ENCODE results near the gene GRM7. TPM values are rescaled to one million over a fixed set of nuclear protein-coding genes. Genes with fewer than 3 reads are reported as not detected.

GRM7 gene
- total RNA-seq, 2 experiments from 2014 or later, result not detected

DNA sequence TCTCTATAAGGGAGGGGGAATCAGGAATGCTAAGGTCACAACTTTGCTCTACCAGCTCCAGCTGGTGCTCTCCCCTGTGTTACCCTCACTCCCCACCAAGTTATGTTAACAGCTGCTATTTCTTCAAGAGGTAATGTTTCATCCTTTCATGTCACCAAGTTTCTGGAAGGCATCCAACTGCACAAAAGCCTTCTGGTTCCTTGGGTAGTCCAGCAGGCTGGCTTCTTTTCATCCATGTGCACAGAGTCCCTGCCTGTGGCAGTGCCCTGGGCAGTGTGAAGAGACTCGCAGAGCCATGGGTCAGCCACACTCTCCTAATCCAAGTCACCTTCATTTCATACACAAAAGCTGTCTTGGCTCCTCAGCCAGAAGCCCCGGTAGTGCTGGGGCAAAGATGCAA is 903.2 kb downstream of the GRM7 start:
- ChIA-PET POLR2A (no interaction called here), CTCF (no interaction called here)
- Histone ChIP-seq H3K9me3 (ENCODE audit: control insufficient read depth in 1 of 2, insufficient read depth in 1 of 2, low read length in 2 of 2) (no peaks in the 10 kb centered on the region), H3K36me3 (ENCODE audit: insufficient read depth, low read length) (no peaks in the 10 kb centered on the region), H3K27me3 (ENCODE audit: control insufficient read depth in 1 of 2, insufficient read depth in 2 of 2, low read length in 2 of 2) (peaks cover 0 to 2% of the 10 kb centered on the region in 2 experiments), H3K4me3 (ENCODE audit: low read length) (no peak overlapping the region), H3K4me1 (ENCODE audit: insufficient read depth, low read length) (no peaks in the 10 kb centered on the region), H3K27ac (ENCODE audit: low read depth in 1 of 2, low read length in 2 of 2) (no peak overlapping the region)
- ATAC-seq (ENCODE audit: poor library complexity), result no peak
- Mint-ChIP-seq H3K9me3 (peaks cover 2% of the 10 kb centered on the region), H3K36me3 (ENCODE audit: low read depth) (no peaks in the 10 kb centered on the region), H3K27ac (no peak overlapping the region), H3K4me3 (no peak overlapping the region), H3K4me1 (ENCODE audit: low read depth) (no peaks in the 10 kb centered on the region), H3K27me3 (no peaks in the 10 kb centered on the region)
- DNase-seq, result no peak
- TF ChIP-seq, protein P1, sequence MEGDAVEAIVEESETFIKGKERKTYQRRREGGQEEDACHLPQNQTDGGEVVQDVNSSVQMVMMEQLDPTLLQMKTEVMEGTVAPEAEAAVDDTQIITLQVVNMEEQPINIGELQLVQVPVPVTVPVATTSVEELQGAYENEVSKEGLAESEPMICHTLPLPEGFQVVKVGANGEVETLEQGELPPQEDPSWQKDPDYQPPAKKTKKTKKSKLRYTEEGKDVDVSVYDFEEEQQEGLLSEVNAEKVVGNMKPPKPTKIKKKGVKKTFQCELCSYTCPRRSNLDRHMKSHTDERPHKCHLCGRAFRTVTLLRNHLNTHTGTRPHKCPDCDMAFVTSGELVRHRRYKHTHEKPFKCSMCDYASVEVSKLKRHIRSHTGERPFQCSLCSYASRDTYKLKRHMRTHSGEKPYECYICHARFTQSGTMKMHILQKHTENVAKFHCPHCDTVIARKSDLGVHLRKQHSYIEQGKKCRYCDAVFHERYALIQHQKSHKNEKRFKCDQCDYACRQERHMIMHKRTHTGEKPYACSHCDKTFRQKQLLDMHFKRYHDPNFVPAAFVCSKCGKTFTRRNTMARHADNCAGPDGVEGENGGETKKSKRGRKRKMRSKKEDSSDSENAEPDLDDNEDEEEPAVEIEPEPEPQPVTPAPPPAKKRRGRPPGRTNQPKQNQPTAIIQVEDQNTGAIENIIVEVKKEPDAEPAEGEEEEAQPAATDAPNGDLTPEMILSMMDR (IDR thresholded peaks at IDR 0.05), result no peak
- intact Hi-C loops (cut with DNase I, micrococcal nuclease), result no loop called here

DNA sequence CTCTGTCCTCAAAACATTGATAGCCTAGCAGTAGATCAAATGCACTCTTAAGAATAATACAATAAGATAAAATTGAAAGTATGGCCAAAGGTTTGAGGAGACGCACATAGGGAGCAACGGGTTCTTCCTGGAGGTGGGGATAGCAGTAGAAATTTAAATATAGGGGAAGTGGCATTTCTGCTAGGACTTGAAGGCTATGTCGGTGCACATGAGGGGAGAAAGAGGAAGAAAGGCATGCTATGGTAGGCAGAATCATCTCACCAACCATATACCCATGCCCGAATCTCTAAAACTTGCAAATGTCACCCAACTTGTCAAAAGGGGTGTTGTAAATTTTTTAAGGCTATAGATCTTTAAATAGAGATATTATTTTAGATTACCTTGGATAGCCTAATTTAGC is 905.6 kb downstream of the GRM7 start:
- H3K4me1 ChIP-seq (ENCODE audit: insufficient read depth, low read length), result no peaks in the 10 kb centered on the region
- no peaks in the 10 kb centered on the region for H3K9me3 ChIP-seq (ENCODE audit: control insufficient read depth in 1 of 2, insufficient read depth in 1 of 2, low read length in 2 of 2)
- Mint-ChIP-seq H3K9me3 (peaks cover 2% of the 10 kb centered on the region), H3K4me1 (ENCODE audit: low read depth) (no peaks in the 10 kb centered on the region), H3K27me3 (no peaks in the 10 kb centered on the region), H3K27ac (no peak overlapping the region), H3K36me3 (ENCODE audit: low read depth) (no peaks in the 10 kb centered on the region), H3K4me3 (no peak overlapping the region)
- ChIA-PET POLR2A (no interaction called here), CTCF (no interaction called here)
- no peaks in the 10 kb centered on the region for H3K36me3 ChIP-seq (ENCODE audit: insufficient read depth, low read length)
- no peak overlapping the region for H3K4me3 ChIP-seq (ENCODE audit: low read length)
- intact Hi-C loops (cut with DNase I, micrococcal nuclease), result no loop called here
- H3K27me3 ChIP-seq (ENCODE audit: control insufficient read depth in 1 of 2, insufficient read depth in 2 of 2, low read length in 2 of 2), result peaks cover 0 to 2% of the 10 kb centered on the region in 2 experiments
- TF ChIP-seq, protein P1 (IDR thresholded peaks at IDR 0.05), result no peak
- no peak overlapping the region for H3K27ac ChIP-seq (ENCODE audit: low read depth in 1 of 2, low read length in 2 of 2)
- no peak for DNase-seq
- no peak for ATAC-seq (ENCODE audit: poor library complexity)

DNA sequence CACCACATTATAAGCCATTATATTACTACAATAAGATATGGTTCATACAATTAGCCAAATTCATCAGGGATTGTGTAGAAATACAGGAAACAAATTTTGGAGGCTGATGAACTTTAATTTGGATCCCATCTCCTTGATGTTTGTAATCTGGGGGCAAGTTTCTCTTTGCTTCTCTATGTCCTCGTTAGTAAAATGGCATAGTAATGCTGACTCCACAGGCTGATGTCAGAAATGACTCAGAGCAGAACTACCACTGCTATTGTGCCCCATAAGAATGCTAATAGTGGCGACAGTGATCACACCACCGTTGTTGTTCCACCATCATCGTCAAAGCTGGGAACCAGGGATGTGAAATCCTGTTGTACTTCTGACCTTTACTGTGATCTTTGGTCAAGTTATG is 918.4 kb downstream of the GRM7 start:
- H3K27ac ChIP-seq (ENCODE audit: low read depth in 1 of 2, low read length in 2 of 2), result no peak overlapping the region
- H3K9me3 Mint-ChIP-seq, result no peaks in the 10 kb centered on the region
- ATAC-seq (ENCODE audit: poor library complexity) (no peak), DNase-seq (no peak)
- no peaks in the 10 kb centered on the region for H3K27me3 ChIP-seq (ENCODE audit: control insufficient read depth in 1 of 2, insufficient read depth in 2 of 2, low read length in 2 of 2)
- no peaks in the 10 kb centered on the region for H3K4me1 Mint-ChIP-seq (ENCODE audit: low read depth)
- H3K4me3 ChIP-seq (ENCODE audit: low read length), result no peak overlapping the region
- no peaks in the 10 kb centered on the region for H3K27me3 Mint-ChIP-seq
- ChIA-PET CTCF (no interaction called here), POLR2A (no interaction called here)
- intact Hi-C loops (cut with DNase I, micrococcal nuclease), result no loop called here
- H3K4me3 Mint-ChIP-seq, result no peak overlapping the region
- H3K4me1 ChIP-seq (ENCODE audit: insufficient read depth, low read length), result no peaks in the 10 kb centered on the region
- H3K36me3 Mint-ChIP-seq (ENCODE audit: low read depth), result no peaks in the 10 kb centered on the region
- TF ChIP-seq, protein P1 (IDR thresholded peaks at IDR 0.05), result no peak
- no peak overlapping the region for H3K27ac Mint-ChIP-seq
- no peaks in the 10 kb centered on the region for H3K36me3 ChIP-seq (ENCODE audit: insufficient read depth, low read length)
- no peaks in the 10 kb centered on the region for H3K9me3 ChIP-seq (ENCODE audit: control insufficient read depth in 1 of 2, insufficient read depth in 1 of 2, low read length in 2 of 2)
